T47D (cell line): ENCODE data around the gene SYCP2L.
A peak's percentile ranks its signal among the peaks of the same experiment; 100 is the strongest.
"Not testable (repeated sequence)": the region's sequence is repeated elsewhere in the genome, so short reads cannot be mapped to it uniquely, and the experiment has no call there.

Experiments
- DNase-seq, 2 experiments: peaks; one replicate each; pipeline versions ENCODE4 v3.0.0 to v3.0.0-alpha.2; 2011 to 2012; ENCODE audit warnings: low read depth in 1 of 2, low spot score in 1 of 2
- JUND ChIP-seq: IDR thresholded peaks from 2 replicates; pipeline ENCODE4 v1.6.1; 2012; ENCODE audit warnings: low read depth
- in situ Hi-C: cut with HindIII; loops from 2 replicates; pipeline ENCODE4 v1.10.0; 2016; ENCODE audit warnings: low sequenced_read_pairs, low pct_unique_long_range_greater_than_20kb

SYCP2L gene

GRCh38 chr6:10861086-10861485, 25.8 kb upstream of the SYCP2L start:
- DNase-seq = no peak
- no peak for TF ChIP-seq JUND
- in situ Hi-C loops = no loop called here

GRCh38 chr6:10862361-10862760, 24.5 kb upstream of the SYCP2L start:
- in situ Hi-C loops = no loop called here
- no peak for DNase-seq
- no peak for TF ChIP-seq JUND

GRCh38 chr6:10863031-10863430, 23.8 kb upstream of the SYCP2L start:
- in situ Hi-C loops, DNase-seq: not testable (repeated sequence)

GRCh38 chr6:10866709-10867108, 20.1 kb upstream of the SYCP2L start:
- DNase-seq, in situ Hi-C loops: not testable (repeated sequence)

- TF ChIP-seq JUND = no peak
- in situ Hi-C loops = no loop called here
- no peak for DNase-seq
Observed at GRCh38 chr6:10867952-10868351, 18.9 kb upstream of the SYCP2L start.

GRCh38 chr6:10873374-10873773, 13.5 kb upstream of the SYCP2L start:
- peak in 1 of 2 experiments; percentile 29 for DNase-seq
- in situ Hi-C loops = no loop called here
- TF ChIP-seq JUND = no peak

GRCh38 chr6:10874207-10874606, 12.6 kb upstream of the SYCP2L start:
- in situ Hi-C loops = no loop called here

GRCh38 chr6:10875026-10875425, 11.8 kb upstream of the SYCP2L start:
- TF ChIP-seq JUND = no peak
- in situ Hi-C loops = no loop called here
- DNase-seq = no peak

More at GRCh38 chr6:10874207-10874606, 12.6 kb upstream of the SYCP2L start:
- DNase-seq = no peak
- TF ChIP-seq JUND = no peak

- DNase-seq = no peak
- TF ChIP-seq JUND = no peak
- in situ Hi-C loops = no loop called here
Observed at GRCh38 chr6:10877012-10877411, 9.8 kb upstream of the SYCP2L start.

GRCh38 chr6:10877871-10878270, 9.0 kb upstream of the SYCP2L start:
- in situ Hi-C loops = no loop called here
- DNase-seq = no peak
- TF ChIP-seq JUND = no peak

- in situ Hi-C loops = no loop called here
- no peak for TF ChIP-seq JUND
- DNase-seq = no peak
Observed at GRCh38 chr6:10880366-10880765, 6.5 kb upstream of the SYCP2L start.

GRCh38 chr6:10882253-10882630, 4.6 kb upstream of the SYCP2L start:
- DNase-seq, in situ Hi-C loops: not testable (repeated sequence)

- no peak for DNase-seq
- no peak for TF ChIP-seq JUND
- in situ Hi-C loops = no loop called here
Observed at GRCh38 chr6:10882657-10883171, 4.1 kb upstream of the SYCP2L start.
